Smooth muscle cell (in vitro differentiated cells): ENCODE measurements around the gene LRP2. TPM values are rescaled to one million over a fixed set of nuclear protein-coding genes. Genes with fewer than 3 reads are reported as not detected.

Source experiments
- DNase-seq: peaks from one replicate; lab custom pipeline; 2025; ENCODE audit not compliant: unreplicated experiment; lab: John Stamatoyannopoulos, UW
- H2AFZ ChIP-seq: fragments of 200-600 bp; sonication (generic); 2 replicates; pipeline ENCODE4 v1.6.0; 2016; ENCODE audit warnings: antibody characterized with exemption, low read depth, mild to moderate bottlenecking
- H3F3A ChIP-seq: fragments of 200-600 bp; sonication (generic); 2 replicates; pipeline ENCODE4 v1.6.0; 2017; ENCODE audit warnings: antibody characterized with exemption, low read depth
- H3K27ac ChIP-seq: fragments of 200-600 bp; sonication (generic); 2 replicates; pipeline ENCODE4 v1.5.1; 2016; ENCODE audit warnings: low read depth, mild to moderate bottlenecking
- H3K27me3 ChIP-seq: fragments of 200-600 bp; sonication (generic); 2 replicates; pipeline ENCODE4 v1.6.1; 2016; ENCODE audit warnings: low read depth, mild to moderate bottlenecking
- H3K36me3 ChIP-seq: fragments of 200-600 bp; sonication (generic); 2 replicates; pipeline ENCODE4 v1.5.1; 2016; ENCODE audit warnings: low read depth
- H3K4me1 ChIP-seq: fragments of 200-600 bp; sonication (generic); 2 replicates; pipeline ENCODE4 v1.5.1; 2016; ENCODE audit warnings: low read depth
- H3K4me2 ChIP-seq: fragments of 200-600 bp; sonication (generic); 2 replicates; pipeline ENCODE4 v1.6.0; 2016; ENCODE audit warnings: mild to moderate bottlenecking
- H3K4me3 ChIP-seq: fragments of 200-600 bp; sonication (generic); 2 replicates; pipeline ENCODE4 v1.5.1; 2016; ENCODE audit warnings: mild to moderate bottlenecking
- H3K79me2 ChIP-seq: fragments of 200-600 bp; sonication (generic); 2 replicates; pipeline ENCODE4 v1.6.0; 2016; ENCODE audit warnings: low read depth, mild to moderate bottlenecking
- H3K9ac ChIP-seq: fragments of 200-600 bp; sonication (generic); 2 replicates; pipeline ENCODE4 v1.6.0; 2016; ENCODE audit warnings: low read depth
- H3K9me3 ChIP-seq: fragments of 200-600 bp; sonication (generic); replicated peaks from 2 replicates; pipeline ENCODE4 v1.5.1; 2016; ENCODE audit warnings: low read depth
- H4K20me1 ChIP-seq: fragments of 200-600 bp; sonication (generic); 2 replicates; pipeline ENCODE4 v1.6.0; 2016; ENCODE audit warnings: low read depth
- CTCF ChIP-seq: fragments of 200-600 bp; sonication (generic); IDR thresholded peaks from 2 replicates; pipeline ENCODE4 v1.5.1; 2017; ENCODE audit warnings: borderline replicate concordance, mild to moderate bottlenecking, antibody characterized with exemption; ENCODE audit not compliant: insufficient read depth, poor library complexity, severe bottlenecking
- WGBS: methylation state at CpG from one replicate; pipeline ENCODE4 v1.1.7; 2016; ENCODE audit warnings: low lambda C conversion rate; 5-methylcytosine and 5-hydroxymethylcytosine counted together
- polyA plus RNA-seq: library from polyadenylated mRNA; unstranded; fragments of >200 nt; fragmentation: Nextera tagmentation; extraction: Ambion mirVana; gene quantifications from 2 replicates; pipeline ENCODE4 v1.2.1, GENCODE V29; 2016
- total RNA-seq: library from RNA; depleted of rRNA; stranded (reverse); fragments of >200 nt; gene quantifications from 2 replicates; pipeline ENCODE4 v1.2.3, GENCODE V29; 2014

The LRP2 gene
- total and polyA plus RNA-seq, 2 experiments from 2014 or later, result 2.7 TPM; not detected in 1

GRCh38 chr2:169351725-169352124, 10.6 kb downstream of the LRP2 start:
- Histone ChIP-seq H3K9ac (no peak overlapping the region), H3K27me3 (peaks cover 23% of the 10 kb centered on the region), H3F3A (no peaks in the 10 kb centered on the region), H3K4me1 (peaks cover 2% of the 10 kb centered on the region), H3K79me2 (no peaks in the 10 kb centered on the region), H4K20me1 (no peaks in the 10 kb centered on the region), H3K4me3 (no peak overlapping the region), H3K4me2 (no peak overlapping the region), H3K27ac (no peak overlapping the region), H3K9me3 (no peaks in the 10 kb centered on the region), H2AFZ (no peak overlapping the region), H3K36me3 (no peaks in the 10 kb centered on the region)
- 96% methylated on average over 4 of the region's 4 CpGs for WGBS
- TF ChIP-seq CTCF, result no peak
- DNase-seq, result no peak

- no peak overlapping the region for H3K4me2 ChIP-seq
- no peaks in the 10 kb centered on the region for H3K36me3 ChIP-seq
- no peak overlapping the region for H2AFZ ChIP-seq
- peaks cover 18% of the 10 kb centered on the region for H3K4me1 ChIP-seq
- 92% methylated on average over 2 of the region's 2 CpGs for WGBS
- TF ChIP-seq CTCF, result no peak
- no peak overlapping the region for H3K4me3 ChIP-seq
- no peaks in the 10 kb centered on the region for H3K9me3 ChIP-seq
- H4K20me1 ChIP-seq, result no peaks in the 10 kb centered on the region
- no peak overlapping the region for H3K27ac ChIP-seq
- H3F3A ChIP-seq, result no peaks in the 10 kb centered on the region
- peaks cover 6% of the 10 kb centered on the region for H3K27me3 ChIP-seq
- no peak overlapping the region for H3K9ac ChIP-seq
- DNase-seq, result no peak
- H3K79me2 ChIP-seq, result no peaks in the 10 kb centered on the region
Measured at GRCh38 chr2:169349535-169349934, 12.8 kb downstream of the LRP2 start.

- peaks cover 4% of the 10 kb centered on the region for H3K27me3 ChIP-seq
- DNase-seq, result no peak
- no peak overlapping the region for H3K27ac ChIP-seq
- no peak for TF ChIP-seq CTCF
- no peaks in the 10 kb centered on the region for H3F3A ChIP-seq
- H3K4me3 ChIP-seq, result no peak overlapping the region
- H3K4me2 ChIP-seq, result no peak overlapping the region
- H3K9me3 ChIP-seq, result no peaks in the 10 kb centered on the region
- 80% methylated on average over 6 of the region's 6 CpGs for WGBS
- no peak overlapping the region for H3K9ac ChIP-seq
- H2AFZ ChIP-seq, result no peak overlapping the region
- H3K79me2 ChIP-seq, result no peaks in the 10 kb centered on the region
- H3K36me3 ChIP-seq, result no peaks in the 10 kb centered on the region
- peaks cover 18% of the 10 kb centered on the region for H3K4me1 ChIP-seq
- no peaks in the 10 kb centered on the region for H4K20me1 ChIP-seq
Measured at GRCh38 chr2:169348321-169349024, 13.9 kb downstream of the LRP2 start.
